Gastrocnemius medialis (tissue), 4 donors: ENCODE measurements around the gene NTNG1. TPM values are rescaled to one million over a fixed set of nuclear protein-coding genes. Genes with fewer than 3 reads are reported as not detected.
"Not testable (repeated sequence)": the region's sequence is repeated elsewhere in the genome, so short reads cannot be mapped to it uniquely, and the experiment has no call there.

Source experiments
- ATAC-seq, 2 donors: fragments of 150-250 bp; one replicate each; pipeline ENCODE4 v1.9.1; 2016
- DNase-seq, 2 donors: peaks; one replicate each; pipeline ENCODE4 v3.0.0-alpha.2; 2019
- H3K27ac ChIP-seq, 4 donors: fragments of 200-600 bp; sonication (generic); 1 replicate in 1 of 4; 2 replicates in 3 of 4; pipeline ENCODE4 v1.5.1; 2016 to 2018; ENCODE audit warnings: mild to moderate bottlenecking in 2 of 4, moderate library complexity in 1 of 4
- H3K27me3 ChIP-seq, 3 donors: fragments of 200-600 bp; sonication (generic) in 2 of 3; 1 replicate in 1 of 3; 2 replicates in 2 of 3; pipeline versions ENCODE4 v1.5.1 to v1.6.0; 2016 to 2019; ENCODE audit warnings: mild to moderate bottlenecking in 1 of 3, moderate library complexity in 1 of 3
- H3K36me3 ChIP-seq, 2 donors: fragments of 200-600 bp; sonication (generic) in 1 of 2; one replicate each; pipeline ENCODE4 v1.5.1; 2017 to 2018
- H3K4me1 ChIP-seq, 2 donors: fragments of 200-600 bp; sonication (generic) in 1 of 2; one replicate each; pipeline ENCODE4 v1.5.1; 2016 to 2017; ENCODE audit warnings: mild to moderate bottlenecking in 2 of 2
- H3K4me3 ChIP-seq, 4 donors: fragments of 200-600 bp; sonication (generic) in 3 of 4; 1 replicate in 1 of 4; 2 replicates in 3 of 4; pipeline ENCODE4 v1.5.1; 2016 to 2019; ENCODE audit warnings: mild to moderate bottlenecking in 2 of 4
- H3K9me3 ChIP-seq, 3 donors: fragments of 200-600 bp; sonication (generic) in 2 of 3; 1 replicate in 1 of 3; 2 replicates in 2 of 3; pipeline ENCODE4 v1.5.1; 2016 to 2019
- CTCF ChIP-seq, 5 experiments: fragments of 450-650 bp in 3 of 5; fragments of 200-600 bp in 2 of 5; sonication (generic) in 2 of 5; IDR thresholded peaks in 4 of 5; conservative IDR thresholded peaks in 1 of 5; 1 replicate in 4 of 5; 2 replicates in 1 of 5; pipeline ENCODE4 v1.5.1; 2016 to 2019; ENCODE audit warnings: antibody characterized with exemption in 5 of 5, mild to moderate bottlenecking in 3 of 5, moderate library complexity in 3 of 5
- POLR2A ChIP-seq, 2 donors: fragments of 450-650 bp; IDR thresholded peaks; one replicate each; pipeline ENCODE4 v1.6.1; 2017; ENCODE audit warnings: antibody characterized with exemption in 2 of 2, mild to moderate bottlenecking in 2 of 2, moderate library complexity in 2 of 2
- in situ Hi-C, 4 donors: fragments of 200-750 bp; cut with MboI; loops; one replicate each; pipeline versions ENCODE4 v1.15.0 to v1.8.0; 2017; ENCODE audit warnings: low sequenced_read_pairs in 4 of 4
- intact Hi-C: fragments of 100-400 bp; cut with DNase I; formaldehyde crosslinking; loops from one replicate; pipeline ENCODE4 v1.15.1; 2023; ENCODE audit warnings: low total_unique reads
- total RNA-seq, 4 donors: library from RNA; depleted of rRNA; stranded (reverse); fragments of >200 nt; gene quantifications; one replicate each; pipeline versions ENCODE4 v1.1.0 to v1.2.3, GENCODE V29; 2016

The NTNG1 gene
- total RNA-seq, 4 donors from 2014 or later = not detected

DNA sequence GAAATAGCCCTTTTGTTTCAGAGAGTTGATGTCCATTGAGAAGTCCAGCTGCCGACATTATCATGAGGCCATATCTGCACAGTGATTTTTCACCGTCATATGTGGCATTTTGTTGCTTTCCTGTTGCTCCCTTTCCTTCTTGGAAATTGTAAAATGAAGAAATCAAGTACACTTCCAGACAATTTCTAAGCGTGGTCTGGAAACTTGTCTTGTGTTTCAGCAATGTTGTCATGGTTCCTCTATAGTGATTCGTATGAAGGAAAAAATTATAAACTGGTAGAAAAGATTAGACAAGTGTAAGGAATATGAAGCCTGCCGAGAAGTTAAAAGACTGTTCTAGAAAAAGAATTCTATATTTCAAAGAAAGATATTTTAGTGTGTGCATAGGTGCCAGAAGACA is 17.7 kb downstream of the NTNG1 start:
- Histone ChIP-seq H3K27ac (no peak overlapping the region), H3K36me3 (no peaks in the 10 kb centered on the region), H3K4me3 (no peak overlapping the region), H3K27me3 (no peaks in the 10 kb centered on the region), H3K4me1 (no peaks in the 10 kb centered on the region), H3K9me3 (no peaks in the 10 kb centered on the region)
- intact Hi-C loops = no loop called here
- no peak for TF ChIP-seq CTCF (IDR thresholded peaks at IDR 0.05 in 4 of 5, conservative IDR thresholded peaks at IDR 0.05 in 1 of 5)
- DNase-seq (no peak), ATAC-seq (no peak)
- in situ Hi-C loops = no loop called here

- TF ChIP-seq CTCF (IDR thresholded peaks at IDR 0.05 in 4 of 5, conservative IDR thresholded peaks at IDR 0.05 in 1 of 5) (no peak), POLR2A (IDR thresholded peaks at IDR 0.05) (no peak)
- in situ Hi-C loops (no loop called here), intact Hi-C loops (no loop called here)
- H3K27me3 ChIP-seq = no peaks in the 10 kb centered on the region
- no peak for DNase-seq
- no peak for ATAC-seq
- H3K36me3 ChIP-seq = no peaks in the 10 kb centered on the region
- no peaks in the 10 kb centered on the region for H3K9me3 ChIP-seq
- H3K4me1 ChIP-seq = no peaks in the 10 kb centered on the region
- no peak overlapping the region for H3K4me3 ChIP-seq
- H3K27ac ChIP-seq = no peak overlapping the region
Measured at GRCh38 chr1:107158991-107159390, 18.2 kb downstream of the NTNG1 start.

GRCh38 chr1:107162745-107163144 is 21.9 kb downstream of the NTNG1 start:
- TF ChIP-seq POLR2A (IDR thresholded peaks at IDR 0.05) (no peak), CTCF (IDR thresholded peaks at IDR 0.05 in 4 of 5, conservative IDR thresholded peaks at IDR 0.05 in 1 of 5) (no peak)
- in situ Hi-C loops (no loop called here), intact Hi-C loops (no loop called here)
- H3K9me3 ChIP-seq = no peaks in the 10 kb centered on the region
- H3K4me3 ChIP-seq = no peak overlapping the region
- DNase-seq (no peak), ATAC-seq (no peak)
- no peaks in the 10 kb centered on the region for H3K4me1 ChIP-seq
- no peaks in the 10 kb centered on the region for H3K27me3 ChIP-seq
- no peaks in the 10 kb centered on the region for H3K36me3 ChIP-seq
- H3K27ac ChIP-seq = no peak overlapping the region

DNA sequence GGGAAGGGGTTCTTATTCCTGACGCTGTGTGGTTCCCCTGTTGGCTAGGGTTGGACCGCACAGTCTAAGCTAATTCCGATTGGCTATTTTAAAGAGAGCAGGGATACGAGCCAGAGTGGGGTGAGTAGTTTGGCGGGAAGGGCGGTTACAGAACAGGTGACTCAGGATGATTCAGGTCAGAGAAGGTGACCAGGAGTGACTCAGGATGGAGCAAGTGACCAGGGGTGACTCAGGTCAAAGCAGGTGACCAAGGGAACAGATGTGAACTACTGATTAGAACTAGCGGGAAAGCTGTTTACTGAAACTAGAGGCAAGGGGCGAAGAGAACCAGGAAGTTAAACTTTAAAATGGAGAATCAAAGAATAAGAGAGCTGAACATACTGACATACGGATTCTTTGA is 24.1 kb downstream of the NTNG1 start:
- H3K4me3 ChIP-seq, H3K4me1 ChIP-seq, intact Hi-C loops, H3K27ac ChIP-seq, H3K36me3 ChIP-seq, in situ Hi-C loops, H3K9me3 ChIP-seq, ATAC-seq, DNase-seq, H3K27me3 ChIP-seq: not testable (repeated sequence)

GRCh38 chr1:107169615-107170014 is 28.8 kb downstream of the NTNG1 start:
- TF ChIP-seq POLR2A (IDR thresholded peaks at IDR 0.05) (no peak), CTCF (IDR thresholded peaks at IDR 0.05 in 4 of 5, conservative IDR thresholded peaks at IDR 0.05 in 1 of 5) (no peak)
- in situ Hi-C loops = no loop called here
- intact Hi-C loops = no loop called here
- no peak for DNase-seq
- no peak overlapping the region for H3K27ac ChIP-seq
- H3K4me1 ChIP-seq = no peaks in the 10 kb centered on the region
- H3K9me3 ChIP-seq = no peaks in the 10 kb centered on the region
- no peak overlapping the region for H3K4me3 ChIP-seq
- ATAC-seq = no peak
- H3K36me3 ChIP-seq = no peaks in the 10 kb centered on the region
- no peaks in the 10 kb centered on the region for H3K27me3 ChIP-seq
